Measurements from ENCODE around the gene IGF2BP2.
A peak's percentile ranks its signal among the peaks of the same experiment; 100 is the strongest.
"Not testable (repeated sequence)": the region's sequence is repeated elsewhere in the genome, so short reads cannot be mapped to it uniquely, and the experiment has no call there.

IGF2BP2 gene

DNA sequence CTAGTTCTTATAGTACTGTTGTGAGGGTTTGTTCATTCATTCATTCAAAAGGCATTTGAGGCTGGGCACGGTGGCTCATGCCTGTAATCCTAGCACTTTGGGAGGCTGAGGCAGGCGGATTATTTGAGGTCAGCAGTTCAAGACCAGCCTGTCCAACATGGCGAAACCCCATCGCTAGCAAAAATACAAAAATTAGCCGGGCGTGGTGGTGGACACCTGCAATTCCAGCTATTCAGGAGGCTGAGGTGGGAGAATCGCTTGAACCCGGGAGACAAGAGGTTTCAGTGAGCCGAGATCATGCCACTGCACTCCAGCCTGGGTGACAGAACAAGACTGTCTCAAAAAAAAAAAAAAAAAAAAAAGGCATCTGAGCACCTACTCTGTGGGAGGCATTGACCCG is 163.5 kb downstream of the IGF2BP2 start:
- not testable (repeated sequence) for DNase-seq (ENCODE audit: low read depth, low spot score)

DNA sequence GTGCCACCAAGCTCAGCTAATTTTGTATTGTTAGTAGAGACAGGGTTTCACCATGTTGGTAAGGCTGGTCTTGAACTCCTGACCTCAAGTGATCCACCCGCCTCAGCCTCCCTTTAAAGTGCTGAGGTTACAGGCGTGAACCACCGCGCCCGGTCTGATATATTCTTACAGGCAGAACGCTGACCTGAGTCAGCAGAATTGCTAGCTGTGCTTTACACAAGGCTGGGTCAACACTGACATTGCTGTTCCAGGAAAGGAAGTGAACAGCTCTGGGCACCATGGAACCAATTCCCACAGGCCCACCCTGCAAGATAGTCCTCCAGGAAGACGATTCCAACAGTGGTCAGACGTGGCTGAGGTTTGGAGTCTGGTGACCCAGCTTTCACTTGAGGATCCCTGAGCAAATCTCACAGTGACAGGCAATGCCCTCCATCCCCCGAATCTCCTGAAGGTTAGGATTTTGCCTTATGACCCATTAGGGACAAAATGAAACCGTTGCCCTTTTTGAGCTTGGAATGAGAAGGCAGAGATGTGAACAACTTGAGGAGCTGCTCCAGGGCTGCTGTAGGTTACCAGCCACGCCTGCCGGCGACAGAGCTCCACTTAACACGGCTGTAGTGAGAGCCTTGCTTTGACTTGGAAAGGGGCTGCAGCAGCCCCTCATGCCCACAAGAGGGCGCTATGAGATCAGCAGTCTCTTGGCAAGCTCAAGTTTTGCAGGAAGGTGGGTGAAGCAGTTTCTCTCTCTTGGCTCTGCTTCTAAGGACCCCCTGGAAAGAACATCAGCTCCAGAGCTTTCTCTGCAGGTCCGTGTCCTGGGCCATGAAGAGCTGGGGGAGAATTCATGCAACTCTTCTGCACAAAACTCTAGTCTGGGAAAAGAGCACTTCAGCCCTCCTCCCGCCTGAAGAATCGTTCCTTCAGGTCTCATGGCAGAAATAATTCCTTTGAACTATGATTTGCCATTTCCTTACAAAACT is 164.6 kb downstream of the IGF2BP2 start:
- peak; percentile 48 for DNase-seq (ENCODE audit: low read depth, low spot score)

DNA sequence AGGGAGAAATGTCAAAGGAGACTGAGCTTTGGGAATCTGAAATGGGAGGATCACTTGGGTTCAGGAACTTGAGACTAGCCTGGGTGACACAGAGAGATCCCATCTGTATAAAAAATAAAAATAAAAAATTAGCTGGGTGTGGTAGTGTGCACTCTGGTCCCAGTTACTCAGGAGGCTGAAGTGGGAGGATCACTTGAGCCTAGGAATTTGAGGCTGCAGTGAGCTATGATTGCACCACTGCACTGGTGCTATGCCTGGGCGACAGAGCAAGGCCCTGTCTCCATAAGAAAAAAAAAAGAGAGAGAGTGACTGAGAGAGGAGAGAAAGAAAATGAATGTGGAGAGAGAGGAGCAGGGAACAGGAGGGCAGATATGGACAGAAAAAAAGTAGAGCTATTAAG is 165.9 kb downstream of the IGF2BP2 start:
- DNase-seq (ENCODE audit: low read depth, low spot score), result no peak

DNA sequence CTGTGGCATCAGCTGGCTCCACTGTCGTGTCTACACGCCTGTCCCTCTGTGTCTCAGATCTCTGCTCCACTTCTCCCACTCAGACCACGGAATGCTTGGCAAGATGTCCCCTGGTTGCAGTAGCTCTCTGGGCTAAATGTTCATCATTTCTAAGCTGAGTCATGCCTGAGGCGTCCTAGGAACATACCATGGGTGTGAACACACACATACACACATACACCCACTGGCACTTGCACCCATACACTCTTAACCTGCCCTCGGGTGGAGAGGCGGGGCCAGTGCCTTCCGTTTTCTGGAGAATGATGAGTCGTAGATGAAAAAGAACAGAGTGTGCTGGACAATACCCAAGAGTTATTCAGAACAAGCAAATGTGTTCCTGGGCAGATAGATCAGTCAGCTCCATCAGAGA is 166.3 kb downstream of the IGF2BP2 start:
- no peak for DNase-seq (ENCODE audit: low read depth, low spot score)

DNA sequence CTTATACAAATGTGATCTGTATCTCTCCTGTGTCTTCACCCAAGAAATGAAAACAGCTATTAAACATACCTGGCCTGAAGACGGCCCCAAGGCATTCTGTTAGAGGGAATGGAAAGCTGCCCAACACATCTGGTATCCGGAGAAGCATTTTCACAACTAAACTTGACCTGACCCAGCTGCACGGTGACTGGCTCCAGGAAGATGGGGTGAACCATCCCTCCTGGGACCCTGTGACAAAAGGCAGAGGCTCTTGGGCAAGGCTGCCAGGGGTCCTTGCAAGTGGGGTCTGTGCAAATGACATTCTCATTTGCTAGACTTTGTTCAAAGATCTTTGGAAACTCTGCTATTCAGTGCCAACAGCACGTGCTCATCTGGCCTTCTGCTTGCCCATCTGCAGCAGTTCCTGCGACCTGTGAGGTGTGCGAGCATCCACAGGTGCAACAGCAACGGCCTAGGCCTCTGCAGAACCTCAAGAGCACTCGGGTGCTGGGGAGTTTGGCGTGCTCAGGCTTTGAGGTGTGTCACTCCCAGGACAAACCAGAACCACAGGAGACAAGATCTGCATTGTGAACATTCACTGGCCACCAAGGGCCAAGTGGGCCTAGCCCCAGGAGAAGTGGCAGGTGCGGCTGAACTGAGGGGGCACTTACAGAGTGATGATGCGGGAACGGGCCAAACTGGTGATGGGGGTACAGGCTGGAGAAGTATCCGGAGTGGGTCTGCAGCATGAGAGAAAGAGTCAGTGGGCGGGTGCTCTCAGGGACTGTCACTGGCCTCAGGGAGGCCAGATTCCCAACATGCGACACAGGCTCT is 166.9 kb downstream of the IGF2BP2 start:
- DNase-seq (ENCODE audit: low read depth, low spot score), result no peak

DNA sequence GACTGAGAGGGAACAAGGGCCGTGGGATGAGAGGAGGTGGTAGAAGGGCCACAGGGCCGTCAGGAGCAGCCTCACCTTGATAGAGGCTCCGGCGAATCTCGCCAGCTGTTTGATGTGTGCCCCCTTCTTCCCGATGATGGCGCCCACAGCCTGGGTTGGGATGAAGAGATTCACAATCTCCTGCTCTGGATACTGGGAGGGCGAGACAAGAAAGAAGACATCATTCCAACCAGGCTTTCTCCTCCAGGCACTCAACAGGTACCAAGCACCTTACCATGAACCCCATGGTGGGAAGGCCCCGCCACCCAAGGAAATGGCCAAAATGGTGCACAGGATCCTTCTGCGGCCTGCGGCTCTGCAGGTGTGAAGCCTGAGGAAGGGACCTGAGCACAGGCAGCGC is 167.6 kb downstream of the IGF2BP2 start:
- no peak for DNase-seq (ENCODE audit: low read depth, low spot score)

DNA sequence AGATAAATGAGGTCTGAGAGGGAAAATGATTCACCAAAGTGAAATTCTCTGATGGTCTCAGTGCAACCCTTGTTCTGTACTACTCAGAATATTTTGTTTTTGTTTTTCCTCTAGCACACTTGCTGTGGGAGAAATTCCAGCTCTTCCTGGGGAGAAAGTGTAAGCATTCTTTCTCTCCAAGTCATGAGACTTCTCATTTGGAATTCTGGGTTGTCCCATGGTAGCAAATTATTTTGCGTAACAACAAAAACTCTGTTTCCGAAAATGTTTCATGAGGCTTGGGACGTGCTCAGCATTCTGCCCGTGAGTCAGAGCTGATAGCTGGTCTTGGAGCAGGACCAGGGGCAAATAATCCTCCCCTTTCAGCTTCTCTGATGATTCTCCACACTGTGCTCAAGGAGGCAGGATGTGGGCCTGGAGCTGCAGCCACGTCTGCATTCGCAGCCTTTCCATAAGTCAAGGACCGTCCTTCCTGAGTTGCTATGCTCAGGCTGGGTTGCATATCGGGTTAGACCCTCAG is 168.5 kb downstream of the IGF2BP2 start:
- no peak for DNase-seq (ENCODE audit: low read depth, low spot score)

DNA sequence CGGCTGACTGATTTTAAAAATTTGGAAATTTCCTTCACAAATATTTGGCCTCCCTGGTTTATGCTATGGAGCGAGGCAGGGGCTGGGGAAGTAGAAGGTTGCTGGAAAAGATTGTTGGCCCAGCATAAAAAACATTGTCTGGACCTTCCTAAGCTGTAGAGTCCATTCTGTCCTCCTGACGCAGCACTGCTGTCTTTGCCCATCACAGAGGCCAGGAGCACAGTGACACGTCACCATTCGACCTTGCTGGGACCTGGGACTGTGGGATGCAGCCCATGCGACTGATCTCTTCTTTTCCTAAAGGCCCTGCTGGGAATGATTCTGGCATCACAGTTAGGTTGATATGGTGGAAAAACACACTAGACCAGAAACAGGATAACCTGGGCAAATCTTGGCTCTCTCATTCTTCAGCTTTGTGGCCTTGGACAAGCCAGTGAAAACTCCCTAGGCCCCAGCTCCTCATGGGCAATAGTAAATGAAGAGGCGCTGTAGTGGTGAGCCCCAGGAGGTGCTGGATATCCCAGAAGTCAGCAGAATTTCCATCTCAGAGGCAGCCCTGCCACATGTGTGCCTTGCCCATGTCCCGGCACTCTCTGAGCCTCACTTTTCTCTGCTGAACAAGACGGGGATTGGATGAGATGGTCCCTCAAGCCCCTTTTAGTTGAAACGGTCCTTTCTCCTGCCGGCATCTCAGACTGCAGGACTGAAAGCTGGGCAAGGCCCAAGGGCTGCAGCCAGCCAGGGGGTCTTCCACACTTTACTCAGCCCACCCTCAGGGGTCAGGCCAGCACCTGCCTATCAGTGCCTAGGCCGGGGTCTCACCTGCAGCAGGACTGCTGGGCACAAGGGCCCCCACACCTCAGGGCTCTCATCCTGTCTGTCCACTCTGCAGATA is 169.2 kb downstream of the IGF2BP2 start:
- DNase-seq (ENCODE audit: low read depth, low spot score), result no peak

DNA sequence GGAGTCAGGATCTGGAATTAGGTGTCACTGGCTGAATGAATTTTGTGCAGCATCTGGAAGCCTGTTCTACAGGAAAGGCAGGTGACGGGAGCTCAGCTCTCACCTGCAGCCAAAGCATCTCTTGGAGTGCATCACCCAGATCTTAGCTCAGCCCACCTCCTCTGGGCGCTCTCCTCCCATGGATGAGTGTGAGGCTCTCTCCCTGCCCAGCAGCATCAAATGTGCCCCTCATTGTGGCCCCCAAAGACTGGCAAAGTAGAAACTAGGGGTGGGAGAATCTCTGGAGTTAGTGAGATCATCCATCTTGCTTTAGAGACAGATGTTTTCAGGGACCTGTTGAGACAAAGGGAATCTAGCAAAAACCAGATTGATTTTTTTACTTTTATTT is 170.1 kb downstream of the IGF2BP2 start:
- DNase-seq (ENCODE audit: low read depth, low spot score), result no peak

DNA sequence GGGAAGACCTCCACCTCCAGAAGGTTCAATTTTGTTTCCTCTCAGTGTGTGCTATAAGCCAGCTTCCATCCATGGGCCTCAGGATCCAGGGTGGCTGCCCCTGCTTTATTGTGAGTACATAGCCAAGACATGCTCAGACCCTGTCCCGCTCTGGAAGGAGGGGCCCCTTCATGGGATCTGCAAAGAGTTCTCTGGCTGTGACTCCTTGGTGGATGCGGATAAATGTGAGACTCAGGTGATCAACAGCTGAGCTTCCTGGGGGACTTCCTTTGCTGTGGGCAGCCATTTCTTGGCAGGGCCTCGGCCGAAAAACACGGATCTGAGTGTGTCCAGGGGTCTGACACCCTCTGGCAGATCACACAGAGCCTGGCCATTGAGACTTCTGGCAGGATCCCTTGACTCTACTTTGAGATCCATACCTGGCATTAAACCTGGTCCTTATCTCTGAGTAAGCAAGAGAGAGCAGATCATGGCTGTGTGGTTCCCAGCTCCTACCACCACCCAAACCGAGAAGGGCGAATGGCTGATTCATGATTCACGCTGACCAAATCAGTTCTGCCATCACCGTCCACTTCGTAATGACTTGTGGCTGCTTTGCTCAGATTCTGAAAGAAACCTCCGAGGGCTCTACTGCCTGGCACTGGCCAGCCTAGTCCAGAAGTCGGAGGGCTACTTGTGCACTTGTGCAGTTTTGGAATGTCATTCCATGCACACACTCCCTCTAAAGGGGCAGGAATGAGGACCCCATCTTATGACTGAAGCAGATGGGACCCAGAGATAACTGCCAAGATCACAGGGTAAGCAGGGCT is 170.7 kb downstream of the IGF2BP2 start:
- DNase-seq (ENCODE audit: low read depth, low spot score), result no peak

DNA sequence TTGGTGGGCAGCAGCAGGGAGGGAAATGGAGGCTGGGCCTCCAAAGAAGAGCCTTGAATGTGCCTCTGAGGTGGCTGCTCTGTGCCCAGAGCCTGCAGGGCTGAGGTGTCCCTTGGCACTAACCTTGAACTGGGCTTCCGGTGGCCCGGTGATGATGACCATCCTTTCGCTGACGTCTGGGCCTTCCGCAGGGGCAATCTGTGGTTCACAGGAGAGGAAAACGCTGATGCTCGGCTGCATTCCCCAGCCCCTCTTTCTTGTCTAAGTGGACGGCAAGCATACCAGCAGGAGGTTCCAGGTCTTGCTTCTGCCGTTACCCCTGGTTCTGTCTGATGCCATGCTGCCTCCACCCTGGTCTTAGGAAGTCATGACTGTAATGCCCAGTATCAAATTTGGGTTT is 172.9 kb downstream of the IGF2BP2 start:
- DNase-seq (ENCODE audit: low read depth, low spot score), result no peak

DNA sequence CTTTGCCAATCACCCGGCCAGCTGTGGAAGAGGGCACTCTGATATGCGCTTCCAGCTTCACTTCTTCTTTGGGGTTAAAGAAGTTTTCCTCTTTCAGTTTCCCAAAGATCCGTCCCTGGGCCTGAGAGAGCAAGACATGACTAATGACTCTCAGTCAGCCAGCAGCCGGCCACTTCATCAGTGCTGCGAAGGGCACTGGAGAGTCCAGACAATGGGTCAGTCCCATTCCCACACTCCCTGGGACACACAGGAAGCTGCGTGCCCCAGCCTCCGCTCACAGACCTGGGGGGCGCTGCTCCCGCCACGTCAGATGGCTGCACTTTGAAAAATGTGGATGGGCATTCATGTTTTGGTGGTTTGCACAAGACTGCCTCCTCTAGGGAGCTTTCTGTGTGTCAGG is 175.4 kb downstream of the IGF2BP2 start:
- DNase-seq (ENCODE audit: low read depth, low spot score), result no peak

DNA sequence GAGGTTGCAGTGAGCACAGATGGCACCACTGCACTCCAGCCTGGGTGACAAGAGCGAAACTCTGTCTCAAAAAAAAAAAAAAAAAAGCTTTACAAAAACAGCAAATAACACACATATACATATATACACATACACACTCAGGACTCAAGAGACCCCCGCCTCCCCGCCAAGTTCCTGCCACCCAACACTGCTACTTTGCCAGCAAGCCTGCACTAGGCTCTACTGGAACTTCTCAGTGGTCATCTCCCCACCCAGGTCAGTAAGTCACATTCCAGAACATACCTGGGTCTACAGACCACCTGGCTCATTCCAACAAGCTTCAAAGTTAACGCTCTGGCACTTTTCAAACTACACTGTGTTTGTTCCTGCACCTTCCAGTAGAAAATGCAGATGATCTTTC is 176.4 kb downstream of the IGF2BP2 start:
- DNase-seq (ENCODE audit: low read depth, low spot score), result no peak

DNA sequence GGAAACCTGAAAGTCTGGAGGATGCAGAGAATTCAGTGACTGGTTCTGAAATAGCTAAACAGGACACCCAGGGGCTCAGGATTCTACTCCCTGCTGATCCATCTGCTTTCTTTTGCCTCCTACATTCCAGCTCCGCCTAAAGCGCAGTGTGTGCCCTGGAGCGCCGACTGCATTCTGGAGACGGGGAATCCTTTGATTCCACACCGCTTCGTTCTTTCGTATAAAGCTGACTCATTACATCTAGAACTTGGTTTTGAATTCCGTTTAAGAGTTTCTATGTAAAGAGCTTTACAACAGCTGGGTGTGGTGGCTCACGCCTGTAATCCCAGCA is 177.0 kb downstream of the IGF2BP2 start:
- no peak for DNase-seq (ENCODE audit: low read depth, low spot score)

DNA sequence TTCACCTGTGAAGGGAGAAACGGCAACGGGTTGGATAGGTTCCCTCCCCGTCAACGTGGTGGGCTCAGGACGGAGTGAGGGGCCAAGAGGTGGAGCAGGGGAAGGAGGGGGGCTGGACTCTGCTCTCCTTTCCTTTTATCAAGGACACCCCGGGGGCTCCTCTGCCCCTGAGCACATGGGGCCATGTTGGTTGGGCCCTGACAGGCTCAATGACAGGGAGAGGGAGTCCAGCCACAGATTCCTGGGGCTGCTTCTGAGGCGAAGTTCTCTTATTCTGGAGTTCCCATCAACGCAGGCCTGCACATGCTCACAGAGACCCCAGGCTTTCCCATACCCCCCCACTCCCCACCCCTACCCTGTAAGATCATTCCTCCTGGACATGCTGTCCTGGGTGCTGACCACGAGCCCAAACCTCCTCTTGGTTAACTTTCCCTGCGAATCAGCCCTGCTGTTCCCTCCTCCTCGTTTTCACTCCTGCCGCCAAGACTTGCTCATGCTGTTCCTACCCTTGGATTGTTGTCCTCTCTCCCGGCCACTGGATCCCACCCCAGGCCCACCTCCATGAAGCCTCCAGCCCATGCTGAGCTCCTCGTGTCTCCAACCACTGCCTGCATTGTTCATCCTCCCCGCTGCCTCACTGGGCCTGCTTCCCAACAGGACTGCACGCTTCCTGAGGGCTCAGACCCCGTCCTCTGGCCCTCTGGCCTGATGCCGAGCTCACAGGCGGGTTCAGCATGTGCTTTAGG is 177.5 kb downstream of the IGF2BP2 start:
- no peak for DNase-seq (ENCODE audit: low read depth, low spot score)

DNA sequence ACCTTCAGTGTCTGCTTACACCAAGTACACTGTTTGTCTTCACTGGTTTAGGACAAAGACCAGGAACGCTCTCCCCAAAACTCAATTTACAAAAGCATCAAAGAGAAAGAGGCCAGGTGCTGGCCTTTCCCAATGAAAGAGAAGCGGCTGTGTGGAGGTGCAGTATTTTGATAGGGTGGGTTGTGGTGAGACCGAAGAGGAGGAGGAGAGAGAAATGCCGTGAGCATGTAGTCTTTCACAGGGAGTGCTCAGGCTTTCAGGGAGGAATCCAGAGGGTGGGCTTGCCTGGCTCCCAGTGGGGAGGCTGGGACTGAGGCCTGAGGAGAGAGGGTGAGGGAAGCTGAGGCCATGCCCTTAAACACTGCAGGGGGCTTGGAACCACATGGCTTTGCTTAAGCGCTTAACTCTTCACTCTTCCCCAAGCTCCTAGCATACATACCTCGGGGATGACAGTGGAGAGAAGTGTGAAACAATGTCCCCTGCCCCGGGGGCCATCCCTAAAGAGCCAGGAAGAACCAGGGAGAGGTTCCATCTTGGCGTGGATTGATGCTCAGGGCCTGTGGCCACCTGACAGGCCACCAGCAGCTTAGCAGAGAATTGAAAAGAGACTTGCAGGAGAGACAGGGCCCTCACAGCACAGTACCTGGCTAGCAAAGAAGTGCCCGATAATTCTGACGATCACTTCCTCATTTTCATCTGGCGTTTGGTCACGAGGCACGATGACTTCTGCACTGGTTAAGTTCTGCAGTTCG is 178.3 kb downstream of the IGF2BP2 start:
- DNase-seq (ENCODE audit: low read depth, low spot score), result no peak

DNA sequence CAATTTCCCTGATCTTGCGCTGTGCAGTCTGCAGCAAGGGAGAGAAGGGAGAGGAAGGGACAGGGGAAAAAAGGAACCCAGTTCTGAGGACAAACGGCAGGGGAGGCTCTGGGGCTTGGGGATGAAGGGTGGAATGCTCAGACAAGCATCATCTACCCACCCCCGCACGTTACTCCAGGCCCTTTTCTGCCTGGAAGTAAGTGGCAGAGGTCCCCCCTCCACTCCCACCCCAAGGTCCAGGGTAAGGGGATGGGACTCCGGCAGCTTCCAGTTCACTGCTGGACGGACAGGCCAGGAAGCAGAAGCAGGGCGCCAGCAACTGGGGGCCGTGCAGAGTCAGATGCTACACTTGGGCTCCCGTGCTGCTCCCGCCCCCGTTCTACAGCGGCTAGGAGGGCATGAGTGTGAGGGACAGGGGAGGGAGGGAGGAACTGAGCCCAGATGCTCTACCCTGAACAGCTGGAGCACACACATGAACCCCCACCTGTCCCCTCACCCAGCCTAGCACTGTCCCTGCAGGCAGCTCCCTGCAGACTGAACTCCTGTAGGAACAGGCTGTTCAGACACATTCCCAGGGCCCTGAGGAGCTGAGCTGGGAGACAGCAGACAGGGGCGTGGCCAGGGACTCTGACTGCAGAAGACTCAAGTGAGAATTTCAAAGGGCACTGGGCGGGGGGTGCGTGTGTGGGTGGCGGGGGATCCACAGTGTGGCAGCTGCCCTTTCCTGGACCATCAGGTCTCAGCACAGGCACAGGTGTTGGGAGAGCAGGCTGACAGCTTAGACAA is 179.1 kb downstream of the IGF2BP2 start:
- no peak for DNase-seq (ENCODE audit: low read depth, low spot score)

DNA sequence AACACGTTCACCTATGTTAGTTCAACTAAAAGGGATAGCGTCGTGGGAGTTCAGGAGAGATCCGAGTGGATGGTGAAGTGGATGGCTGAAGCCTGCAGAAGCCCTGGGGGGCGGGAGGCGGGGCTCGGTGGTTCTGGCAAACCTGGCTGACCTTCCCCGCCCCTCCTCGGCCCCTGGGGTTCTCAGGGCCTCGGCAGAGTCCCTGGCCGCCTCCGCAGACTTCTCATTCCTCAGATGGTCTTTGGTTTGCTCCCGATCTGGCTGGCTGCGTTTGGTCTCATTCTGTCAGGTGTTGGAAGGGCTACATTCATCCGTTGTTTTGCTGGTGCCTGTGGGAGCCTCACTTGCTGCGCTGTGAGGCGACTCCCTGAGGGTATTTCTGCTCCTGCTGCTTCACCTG is 179.7 kb downstream of the IGF2BP2 start:
- not testable (repeated sequence) for DNase-seq (ENCODE audit: low read depth, low spot score)
